Bronchial smooth muscle cell (primary cell): Measurements from ENCODE around the gene GLIPR1L2. TPM values are rescaled to one million over a fixed set of nuclear protein-coding genes. Genes with fewer than 3 reads are reported as not detected.

Experiments used
- total RNA-seq: library from RNA; depleted of rRNA; stranded (reverse); fragments of >200 nt; gene quantifications from 2 replicates; pipeline ENCODE4 v1.2.1, GENCODE V29; 2014

The GLIPR1L2 gene
- total RNA-seq = 0.32 and 0.77 TPM in 2 replicates

DNA sequence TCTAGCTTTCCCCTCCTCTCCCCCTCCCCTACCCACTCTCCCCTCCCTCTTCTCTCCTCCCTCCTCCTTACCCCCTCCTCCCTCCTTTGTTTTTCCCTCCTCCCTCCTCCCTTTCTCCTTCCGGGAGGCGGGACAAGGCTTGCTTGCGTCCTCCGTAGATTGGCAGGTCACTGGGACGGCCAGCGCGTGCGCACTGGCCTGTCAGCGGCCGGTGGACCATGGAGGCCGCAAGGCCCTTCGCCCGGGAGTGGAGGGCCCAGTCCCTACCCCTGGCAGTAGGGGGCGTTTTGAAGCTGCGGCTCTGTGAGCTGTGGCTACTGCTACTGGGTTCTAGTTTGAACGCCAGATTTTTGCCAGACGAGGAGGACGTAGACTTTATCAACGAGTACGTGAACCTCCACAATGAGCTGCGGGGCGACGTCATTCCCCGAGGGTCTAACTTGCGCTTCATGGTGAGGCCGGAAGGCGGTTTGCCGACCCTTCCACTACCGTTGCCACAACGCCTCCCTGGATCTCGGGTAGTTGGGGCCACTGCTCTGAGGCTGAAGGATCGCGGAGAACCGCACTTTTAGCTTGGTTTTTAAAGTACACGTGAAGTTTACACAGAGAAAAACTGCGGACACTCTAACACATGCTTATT, at the start of gene GLIPR1L2:
Gene GLIPR1L2, plus strand, starts transcription at position 191 of the 640 bp plus-strand sequence. Its CDS starts 28 bp downstream, at position 219.

DNA sequence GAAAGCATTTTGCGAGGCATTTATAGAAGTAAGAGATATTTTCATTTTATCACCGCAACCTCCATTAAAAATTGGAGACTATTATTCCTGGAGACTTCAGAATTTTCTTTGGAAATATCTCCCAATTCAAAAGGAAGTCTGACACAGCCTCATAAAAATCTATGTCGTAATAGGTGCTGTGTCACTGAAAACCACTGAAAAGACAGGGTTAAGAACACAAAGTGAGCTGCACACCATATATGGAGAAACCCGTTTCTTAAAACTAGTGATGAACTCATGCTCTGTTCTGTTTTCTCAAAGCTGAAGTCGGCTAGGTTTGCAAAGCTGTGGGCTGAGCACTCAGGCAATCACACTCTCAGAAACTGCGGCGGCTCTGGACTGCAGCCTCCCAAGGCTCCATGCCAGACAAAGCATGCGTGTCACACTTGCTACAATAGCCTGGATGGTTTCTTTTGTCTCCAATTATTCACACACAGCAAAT, 89.6 kb downstream of the GLIPR1L2 start, which contains the start of gene GLIPR1:
Gene GLIPR1, plus strand, starts transcription at position 287 of the 481 bp plus-strand sequence. Its CDS starts 126 bp downstream, at position 413.

Other genes starting within 250 kb of the GLIPR1L2 start
- gene KCNC2, start 181.2 kb upstream of the GLIPR1L2 start, total RNA-seq = not detected in 2 replicates
- gene CAPS2, start 60.8 kb upstream of the GLIPR1L2 start, total RNA-seq = 15.9 and 16.0 TPM in 2 replicates
- gene GLIPR1L1, start 56.4 kb upstream of the GLIPR1L2 start, total RNA-seq = not detected in 2 replicates
- gene GLIPR1, start 89.7 kb downstream of the GLIPR1L2 start, total RNA-seq = 16.9 and 39.2 TPM in 2 replicates
- 29.4 and 32.9 TPM in 2 replicates for gene KRR1, start 120.5 kb downstream of the GLIPR1L2 start, total RNA-seq